Breast epithelium (tissue), 4 donors: ENCODE measurements around the gene GRIK1. TPM values are rescaled to one million over a fixed set of nuclear protein-coding genes. Genes with fewer than 3 reads are reported as not detected.

Source experiments
- DNase-seq, 2 donors: peaks; one replicate each; pipeline ENCODE4 v3.0.0-alpha.2; 2019; ENCODE audit warnings: low spot score in 2 of 2
- H3K27ac ChIP-seq, 2 donors: fragments of 200-600 bp; sonication (generic) in 1 of 2; one replicate each; pipeline ENCODE4 v1.5.1; 2016 to 2019; ENCODE audit warnings: mild to moderate bottlenecking in 1 of 2
- H3K27me3 ChIP-seq, 2 donors: fragments of 200-600 bp; sonication (generic) in 1 of 2; one replicate each; pipeline versions ENCODE4 v1.5.1 to v1.6.0; 2017 to 2019; ENCODE audit warnings: control low read depth in 1 of 2, mild to moderate bottlenecking in 1 of 2
- H3K36me3 ChIP-seq: fragments of 200-600 bp; one replicate; pipeline ENCODE4 v1.5.1; 2019
- H3K4me1 ChIP-seq, 2 donors: fragments of 200-600 bp; sonication (generic); one replicate each; pipeline ENCODE4 v1.5.1; 2016 to 2019; ENCODE audit warnings: control low read depth in 1 of 2
- H3K4me3 ChIP-seq, 3 donors: fragments of 200-600 bp; sonication (generic); 1 replicate in 2 of 3; 2 replicates in 1 of 3; pipeline ENCODE4 v1.5.1; 2016 to 2019; ENCODE audit warnings: mild to moderate bottlenecking in 3 of 3, moderate library complexity in 2 of 3
- H3K9me3 ChIP-seq, 2 donors: fragments of 200-600 bp; sonication (generic) in 1 of 2; one replicate each; pipeline ENCODE4 v1.5.1; 2016 to 2019; ENCODE audit warnings: control low read depth in 1 of 2
- CTCF ChIP-seq, 3 donors: fragments of 450-650 bp; IDR thresholded peaks; one replicate each; pipeline ENCODE4 v1.5.1; 2016 to 2017; ENCODE audit warnings: antibody characterized with exemption in 3 of 3, mild to moderate bottlenecking in 3 of 3, moderate library complexity in 3 of 3
- POLR2A ChIP-seq: fragments of 450-650 bp; IDR thresholded peaks from one replicate; pipeline ENCODE4 v1.6.1; 2016; ENCODE audit warnings: antibody characterized with exemption, mild to moderate bottlenecking, moderate library complexity
- POLR2AphosphoS5 ChIP-seq, 3 donors: sonication (generic); formaldehyde crosslinking; IDR thresholded peaks; one replicate each; pipeline ENCODE4 v1.6.1; 2017; ENCODE audit warnings: antibody characterized with exemption in 3 of 3
- intact Hi-C: fragments of 100-400 bp; cut with DNase I; formaldehyde crosslinking; loops from one replicate; pipeline ENCODE4 v1.15.1; 2023; ENCODE audit warnings: low total_unique reads
- total RNA-seq, 3 donors: library from RNA; depleted of rRNA; stranded (reverse); fragments of >200 nt; gene quantifications; one replicate each; pipeline ENCODE4 v1.1.0, GENCODE V29; 2016

Gene GRIK1
- total RNA-seq, 3 donors from 2014 or later = 0.33 to 1.3 TPM; not detected in 1

DNA sequence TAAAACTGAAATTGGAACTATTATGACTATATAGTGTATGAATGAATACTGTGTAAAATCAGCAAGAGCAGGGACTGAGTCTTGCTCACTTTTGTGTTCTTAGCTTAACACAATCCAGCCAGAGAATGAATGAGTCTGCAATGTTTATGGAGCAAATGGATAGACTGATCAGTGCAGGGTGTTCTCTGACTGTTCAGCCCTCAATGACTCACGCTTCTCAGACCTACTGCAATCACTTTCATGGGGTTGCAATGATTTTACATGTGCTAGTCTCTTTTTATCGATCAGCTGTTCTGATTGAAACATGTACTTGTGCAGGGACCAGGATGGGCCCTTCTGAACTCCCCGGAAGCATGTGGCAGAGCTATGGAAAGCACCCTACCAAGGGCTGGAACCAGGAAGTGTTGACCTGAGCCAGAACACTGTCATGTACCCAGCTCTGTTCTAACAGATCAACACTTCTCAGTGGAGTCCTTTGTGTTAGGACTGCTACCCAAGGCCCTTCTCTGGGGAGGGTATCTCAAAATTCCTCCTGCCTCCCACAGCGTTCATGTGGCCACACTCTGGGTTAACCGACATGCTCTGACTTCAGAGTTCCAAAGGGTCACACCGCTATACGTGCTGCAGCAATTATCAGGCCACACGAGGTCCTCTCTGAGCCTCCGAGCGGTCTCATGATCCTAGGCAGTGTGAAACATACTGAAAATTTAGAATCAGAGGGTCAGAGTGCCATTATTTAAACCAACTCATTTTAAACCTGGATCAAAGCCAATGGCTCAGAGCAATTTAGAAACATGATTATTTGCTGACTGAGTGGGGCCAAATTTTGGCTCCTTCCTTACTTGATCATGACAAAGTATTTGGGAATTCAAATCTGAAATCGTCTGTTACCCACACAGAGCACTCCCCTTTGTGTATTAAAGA, 35.2 kb downstream of the GRIK1 start:
- Histone ChIP-seq H3K4me1 (no peaks in the 10 kb centered on the region), H3K4me3 (no peak overlapping the region), H3K9me3 (peaks cover 0 to 3% of the 10 kb centered on the region in 2 donors), H3K27ac (no peak overlapping the region), H3K27me3 (no peaks in the 10 kb centered on the region), H3K36me3 (no peaks in the 10 kb centered on the region)
- DNase-seq = no peak
- TF ChIP-seq POLR2AphosphoS5 (IDR thresholded peaks at IDR 0.05) = no peak
- TF ChIP-seq CTCF (IDR thresholded peaks at IDR 0.05) = no peak
- TF ChIP-seq POLR2A = no peak
- intact Hi-C loops = no loop called here

GRCh38 chr21:29896884-29897283, 42.9 kb downstream of the GRIK1 start:
- no peak overlapping the region for H3K4me3 ChIP-seq
- TF ChIP-seq CTCF (IDR thresholded peaks at IDR 0.05) = no peak
- TF ChIP-seq POLR2A = no peak
- no peak for TF ChIP-seq POLR2AphosphoS5 (IDR thresholded peaks at IDR 0.05)
- intact Hi-C loops = no loop called here

GRCh38 chr21:29893687-29894086, 46.1 kb downstream of the GRIK1 start:
- TF ChIP-seq CTCF (IDR thresholded peaks at IDR 0.05) = no peak
- TF ChIP-seq POLR2A = no peak
- no peak for TF ChIP-seq POLR2AphosphoS5 (IDR thresholded peaks at IDR 0.05)
- DNase-seq = no peak
- intact Hi-C loops = no loop called here
- H3K27me3 ChIP-seq = no peaks in the 10 kb centered on the region
- H3K4me1 ChIP-seq = no peaks in the 10 kb centered on the region
- H3K9me3 ChIP-seq = no peaks in the 10 kb centered on the region
- no peaks in the 10 kb centered on the region for H3K36me3 ChIP-seq
- no peak overlapping the region for H3K27ac ChIP-seq
- H3K4me3 ChIP-seq = no peak overlapping the region

More at GRCh38 chr21:29896884-29897283, 42.9 kb downstream of the GRIK1 start:
- no peak for DNase-seq
- Histone ChIP-seq H3K36me3 (no peaks in the 10 kb centered on the region), H3K27me3 (no peaks in the 10 kb centered on the region), H3K9me3 (no peaks in the 10 kb centered on the region), H3K4me1 (no peaks in the 10 kb centered on the region), H3K27ac (no peak overlapping the region)

- no peak for DNase-seq
- no peak overlapping the region for H3K27ac ChIP-seq
- no peak overlapping the region for H3K4me3 ChIP-seq
- TF ChIP-seq POLR2AphosphoS5 (IDR thresholded peaks at IDR 0.05) = no peak
- TF ChIP-seq POLR2A = no peak
- no peak for TF ChIP-seq CTCF (IDR thresholded peaks at IDR 0.05)
- intact Hi-C loops = no loop called here
- no peaks in the 10 kb centered on the region for H3K36me3 ChIP-seq
- H3K4me1 ChIP-seq = no peaks in the 10 kb centered on the region
- no peaks in the 10 kb centered on the region for H3K9me3 ChIP-seq
- no peaks in the 10 kb centered on the region for H3K27me3 ChIP-seq
Measured at GRCh38 chr21:29892379-29892778, 47.4 kb downstream of the GRIK1 start.

DNA sequence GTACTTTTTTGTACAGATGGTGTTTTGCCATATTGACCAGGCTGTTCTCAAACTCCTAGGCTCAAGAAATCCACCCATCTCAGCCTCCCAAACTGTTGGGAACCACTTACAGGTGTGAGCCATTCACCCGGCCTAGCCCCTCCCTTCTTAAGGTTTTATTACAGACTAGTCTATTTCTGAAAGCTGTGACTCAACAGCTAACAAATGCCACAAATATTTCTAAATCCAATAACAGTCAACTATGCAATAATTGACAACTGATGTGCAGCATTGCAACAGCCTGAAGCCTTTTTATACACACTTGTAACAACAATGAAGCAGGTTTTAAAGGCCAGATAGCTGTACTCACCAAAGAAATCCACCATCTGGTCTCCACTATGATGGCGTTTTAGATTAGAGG, 51.4 kb downstream of the GRIK1 start:
- no peak overlapping the region for H3K4me3 ChIP-seq
- no peaks in the 10 kb centered on the region for H3K36me3 ChIP-seq
- no peak for DNase-seq
- H3K27me3 ChIP-seq = no peaks in the 10 kb centered on the region
- H3K9me3 ChIP-seq = no peaks in the 10 kb centered on the region
- H3K27ac ChIP-seq = no peak overlapping the region
- TF ChIP-seq CTCF (IDR thresholded peaks at IDR 0.05) = no peak
- TF ChIP-seq POLR2A = no peak
- TF ChIP-seq POLR2AphosphoS5 (IDR thresholded peaks at IDR 0.05) = no peak
- intact Hi-C loops = no loop called here
- H3K4me1 ChIP-seq = no peaks in the 10 kb centered on the region
